DND-41 (cell line): Measurements from ENCODE around the gene SGCE.

Experiments
- ATAC-seq: fragments of 200-7000 bp; cut with Tn5 transposase; 3 replicates; pipeline ENCODE4 v1.9.1; 2021; ENCODE audit warnings: low read depth; ENCODE audit not compliant: insufficient read depth
- DNase-seq: peaks from one replicate; pipeline ENCODE4 v3.0.0-alpha.2; 2020
- H2AFZ ChIP-seq: 2 replicates; pipeline ENCODE4 v1.6.0; 2012; ENCODE audit warnings: low read depth, low read length
- H3K27ac ChIP-seq: 2 replicates; pipeline ENCODE4 v1.5.1; 2012; ENCODE audit warnings: low read length, inconsistent platforms
- H3K27me3 ChIP-seq: fragments of 200-600 bp; sonication (generic); 2 replicates; pipeline ENCODE4 v1.6.0; 2012; ENCODE audit warnings: low read length, mild to moderate bottlenecking, inconsistent platforms; ENCODE audit not compliant: insufficient read depth, poor library complexity
- H3K36me3 ChIP-seq: 2 replicates; pipeline ENCODE4 v1.5.1; 2012; ENCODE audit warnings: low read length, inconsistent platforms; ENCODE audit not compliant: insufficient read depth
- H3K4me1 ChIP-seq: 2 replicates; pipeline ENCODE4 v1.5.1; 2012; ENCODE audit warnings: mild to moderate bottlenecking, low read length; ENCODE audit not compliant: insufficient read depth
- H3K4me2 ChIP-seq: 2 replicates; pipeline ENCODE4 v1.6.0; 2012; ENCODE audit warnings: mild to moderate bottlenecking, moderate library complexity, low read length, inconsistent platforms; ENCODE audit not compliant: insufficient read depth
- H3K4me3 ChIP-seq, 2 experiments: fragments of 200-600 bp in 1 of 2; shearing (Covaris generic) in 1 of 2; 2 replicates each; pipeline ENCODE4 v1.5.1; 2012 to 2016; ENCODE audit warnings: inconsistent platforms in 2 of 2, low read length in 2 of 2, mild to moderate bottlenecking in 2 of 2, low read depth in 1 of 2, moderate library complexity in 1 of 2
- H3K79me2 ChIP-seq: 2 replicates; pipeline ENCODE4 v1.6.0; 2012; ENCODE audit warnings: low read length, inconsistent platforms; ENCODE audit not compliant: insufficient read depth
- H3K9ac ChIP-seq: 2 replicates; pipeline ENCODE4 v1.6.0; 2012; ENCODE audit warnings: low read depth, mild to moderate bottlenecking, inconsistent platforms, low read length, moderate library complexity
- H3K9me3 ChIP-seq: 2 replicates; pipeline ENCODE4 v1.5.1; 2012; ENCODE audit warnings: low read length, moderate library complexity, mild to moderate bottlenecking, inconsistent platforms; ENCODE audit not compliant: insufficient read depth, severe bottlenecking
- H4K20me1 ChIP-seq: 2 replicates; pipeline ENCODE4 v1.6.0; 2012; ENCODE audit warnings: low read length; ENCODE audit not compliant: insufficient read depth
- CTCF ChIP-seq: IDR thresholded peaks from 2 replicates; pipeline ENCODE4 v1.5.1; 2012; ENCODE audit warnings: borderline replicate concordance, low read length, moderate library complexity, mild to moderate bottlenecking; ENCODE audit not compliant: poor library complexity, severe bottlenecking; ENCODE audit errors: extremely low read depth
- EZH2 ChIP-seq: IDR thresholded peaks from 3 replicates; pipeline ENCODE4 v1.6.1; 2012; ENCODE audit warnings: borderline replicate concordance, low read depth, mild to moderate bottlenecking, moderate library complexity, low read length, inconsistent platforms; ENCODE audit not compliant: severe bottlenecking

SGCE gene

GRCh38 chr7:94675356-94675755 is 19.4 kb upstream of the SGCE start:
- DNase-seq (no peak), ATAC-seq (no peak)
- Histone ChIP-seq H3K4me2 (no peak overlapping the region), H3K36me3 (no peaks in the 10 kb centered on the region), H3K27ac (no peak overlapping the region), H3K79me2 (no peaks in the 10 kb centered on the region), H3K4me3 (no peak overlapping the region), H2AFZ (no peak overlapping the region), H3K4me1 (no peaks in the 10 kb centered on the region), H3K9ac (no peak overlapping the region), H4K20me1 (no peaks in the 10 kb centered on the region), H3K9me3 (no peaks in the 10 kb centered on the region), H3K27me3 (no peaks in the 10 kb centered on the region)
- TF ChIP-seq CTCF = no peak
- TF ChIP-seq EZH2 = no peak

GRCh38 chr7:94671444-94672235 is 15.7 kb upstream of the SGCE start:
- no peaks in the 10 kb centered on the region for H3K4me1 ChIP-seq
- no peaks in the 10 kb centered on the region for H3K27me3 ChIP-seq
- no peak overlapping the region for H2AFZ ChIP-seq
- no peak overlapping the region for H3K9ac ChIP-seq
- DNase-seq (no peak), ATAC-seq (no peak)
- H3K27ac ChIP-seq = no peak overlapping the region
- no peak overlapping the region for H3K4me3 ChIP-seq
- H3K36me3 ChIP-seq = no peaks in the 10 kb centered on the region
- TF ChIP-seq EZH2 (no peak), CTCF (no peak)
- no peaks in the 10 kb centered on the region for H3K9me3 ChIP-seq
- no peaks in the 10 kb centered on the region for H3K79me2 ChIP-seq
- H4K20me1 ChIP-seq = no peaks in the 10 kb centered on the region
- H3K4me2 ChIP-seq = no peak overlapping the region

GRCh38 chr7:94669773-94670495 is 14.0 kb upstream of the SGCE start:
- Histone ChIP-seq H3K79me2 (no peaks in the 10 kb centered on the region), H3K36me3 (no peaks in the 10 kb centered on the region), H4K20me1 (no peaks in the 10 kb centered on the region), H3K4me3 (no peak overlapping the region), H3K9me3 (no peaks in the 10 kb centered on the region), H3K27me3 (no peaks in the 10 kb centered on the region), H3K9ac (no peak overlapping the region), H2AFZ (no peak overlapping the region), H3K27ac (no peak overlapping the region), H3K4me2 (no peak overlapping the region), H3K4me1 (no peaks in the 10 kb centered on the region)
- no peak for TF ChIP-seq EZH2
- no peak for TF ChIP-seq CTCF
- no peak for DNase-seq
- no peak for ATAC-seq
